RWPE1 (cell line): ENCODE results near the gene HRH1.

Experiments used
- CTCF ChIA-PET: fragments of 350-600 bp; sonication (Branson Sonifier 250); formaldehyde crosslinking; extraction: SDS; loops from one replicate; lab custom pipeline; 2021; lab: Yijun Ruan, JAX
- POLR2A ChIA-PET: fragments of 400-600 bp; formaldehyde crosslinking; extraction: SDS; loops from one replicate; lab custom pipeline; 2020; ENCODE audit warnings: antibody characterized with exemption; ENCODE audit not compliant: low non-redundant PET; lab: Yijun Ruan, JAX
- DNase-seq: peaks from one replicate; pipeline ENCODE4 v3.0.0; 2012; ENCODE audit warnings: low spot score
- H3K27ac ChIP-seq: fragments of 450-650 bp; 2 replicates; pipeline ENCODE4 v1.5.1; 2017
- TF ChIP-seq, protein P1 (sequence below): fragments of 450-650 bp; conservative IDR thresholded peaks from 2 replicates; pipeline ENCODE4 v1.5.1; 2017; ENCODE audit warnings: low read depth, mild to moderate bottlenecking

HRH1 gene

DNA sequence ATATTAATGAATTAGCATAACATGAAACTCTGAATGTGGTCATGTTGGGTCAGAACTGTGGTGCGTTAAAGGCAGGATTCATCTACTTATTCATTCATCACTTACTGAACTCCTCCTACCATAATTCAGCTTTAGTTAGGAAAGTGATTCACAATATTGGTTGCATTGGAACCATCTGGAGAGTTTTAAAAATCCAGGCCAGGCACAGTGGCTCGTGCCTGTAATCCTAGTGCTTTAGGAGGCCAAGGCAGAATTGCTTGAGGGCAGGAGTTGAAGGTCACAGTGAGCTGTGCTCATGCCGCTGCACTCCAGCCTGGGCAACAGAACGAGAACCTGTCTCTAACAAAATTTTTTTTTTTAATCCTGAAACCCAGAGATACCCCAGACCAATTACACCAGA is 73.7 kb downstream of the HRH1 start:
- ChIA-PET POLR2A (interaction anchor here (0.7 kb wide), 1 partner anchor 1112 kb away, joined by 3 read pairs; the partner anchor contains the start of gene BRK1), CTCF (no interaction called here)
- peak overlapping the region; percentile 58 for H3K27ac ChIP-seq
- no peak for DNase-seq
- TF ChIP-seq, protein P1, sequence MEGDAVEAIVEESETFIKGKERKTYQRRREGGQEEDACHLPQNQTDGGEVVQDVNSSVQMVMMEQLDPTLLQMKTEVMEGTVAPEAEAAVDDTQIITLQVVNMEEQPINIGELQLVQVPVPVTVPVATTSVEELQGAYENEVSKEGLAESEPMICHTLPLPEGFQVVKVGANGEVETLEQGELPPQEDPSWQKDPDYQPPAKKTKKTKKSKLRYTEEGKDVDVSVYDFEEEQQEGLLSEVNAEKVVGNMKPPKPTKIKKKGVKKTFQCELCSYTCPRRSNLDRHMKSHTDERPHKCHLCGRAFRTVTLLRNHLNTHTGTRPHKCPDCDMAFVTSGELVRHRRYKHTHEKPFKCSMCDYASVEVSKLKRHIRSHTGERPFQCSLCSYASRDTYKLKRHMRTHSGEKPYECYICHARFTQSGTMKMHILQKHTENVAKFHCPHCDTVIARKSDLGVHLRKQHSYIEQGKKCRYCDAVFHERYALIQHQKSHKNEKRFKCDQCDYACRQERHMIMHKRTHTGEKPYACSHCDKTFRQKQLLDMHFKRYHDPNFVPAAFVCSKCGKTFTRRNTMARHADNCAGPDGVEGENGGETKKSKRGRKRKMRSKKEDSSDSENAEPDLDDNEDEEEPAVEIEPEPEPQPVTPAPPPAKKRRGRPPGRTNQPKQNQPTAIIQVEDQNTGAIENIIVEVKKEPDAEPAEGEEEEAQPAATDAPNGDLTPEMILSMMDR, result no peak

DNA sequence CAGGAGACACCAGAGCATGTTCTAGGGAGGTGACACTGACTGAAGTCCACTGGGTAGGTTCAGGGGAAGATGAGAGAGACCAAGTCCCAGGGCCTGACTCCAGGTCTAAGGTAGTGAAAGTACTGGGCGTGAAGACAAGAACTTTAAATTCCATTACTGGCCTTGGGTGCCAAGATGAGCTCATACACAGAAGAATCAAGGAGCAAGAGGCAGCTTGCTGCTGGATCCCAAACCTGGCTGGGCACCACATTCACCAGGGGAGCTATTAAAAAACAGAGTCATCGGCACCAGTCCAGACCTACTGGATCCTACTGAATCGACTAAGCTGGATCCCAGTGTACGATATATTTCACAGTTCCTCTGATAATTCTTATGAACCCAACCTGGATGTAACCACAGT is 75.8 kb downstream of the HRH1 start:
- no peak for DNase-seq
- ChIA-PET CTCF (interaction anchor here (0.7 kb wide), 2 partner anchors 90 to 111 kb away, joined by 3 to 4 read pairs; no protein-coding TSS in a partner anchor), POLR2A (no interaction called here)
- TF ChIP-seq, protein P1, result no peak
- H3K27ac ChIP-seq, result peak overlapping the region; percentile 89

DNA sequence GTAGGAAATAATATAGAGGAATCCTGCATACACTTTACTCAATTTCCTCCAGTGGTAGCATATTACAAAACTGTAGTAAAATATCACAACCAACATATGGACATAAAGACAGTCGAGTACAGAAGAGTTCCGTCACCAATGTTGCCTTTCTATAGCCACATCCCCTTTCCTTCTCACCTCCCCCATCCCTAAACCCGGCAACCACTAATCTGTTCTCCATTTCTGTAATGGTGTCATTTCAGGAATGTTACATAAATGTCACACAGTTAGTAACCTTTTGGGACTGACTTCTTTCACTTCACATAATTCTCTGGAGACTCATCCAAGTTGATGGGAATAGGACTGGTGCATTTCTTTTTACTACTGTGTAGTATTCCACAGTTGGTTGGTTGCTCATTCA is 76.5 kb downstream of the HRH1 start:
- POLR2A ChIA-PET, result no interaction called here
- CTCF ChIA-PET, result interaction anchor here (0.7 kb wide), 1 partner anchor 91 kb away, joined by 4 read pairs; no protein-coding TSS in a partner anchor

DNA sequence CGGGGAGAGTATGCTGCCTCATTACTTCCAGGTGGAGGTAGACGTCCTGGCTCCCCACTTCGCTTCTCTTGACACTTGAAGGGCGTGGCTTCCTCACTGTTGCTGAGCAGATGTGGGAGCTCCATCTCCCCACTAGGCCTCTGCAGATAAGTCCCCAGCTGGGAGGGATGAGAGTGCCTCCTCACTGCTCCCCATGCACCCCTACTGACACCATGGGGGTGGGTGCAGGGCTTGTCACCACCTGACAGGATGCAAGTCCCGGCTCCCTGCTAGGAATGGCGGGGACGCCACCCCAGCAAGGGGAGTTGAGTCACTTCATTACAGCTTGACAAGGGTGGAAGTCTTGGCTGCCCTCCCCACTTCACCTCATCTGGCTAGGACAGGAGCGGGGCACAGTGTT is 81.1 kb downstream of the HRH1 start:
- H3K27ac ChIP-seq, result peak overlapping the region; percentile 63
- no peak for DNase-seq
- ChIA-PET CTCF (interaction anchor here (0.6 kb wide), 1 partner anchor 53 kb away, joined by 3 read pairs; no protein-coding TSS in a partner anchor), POLR2A (no interaction called here)
- TF ChIP-seq, protein P1, result no peak

More for the DNA sequence above, 76.5 kb downstream of the HRH1 start:
- H3K27ac ChIP-seq, result peak overlapping the region; percentile 89; the same call in 1 of the 2 replicates
- TF ChIP-seq, protein P1, result no peak
- DNase-seq, result no peak

DNA sequence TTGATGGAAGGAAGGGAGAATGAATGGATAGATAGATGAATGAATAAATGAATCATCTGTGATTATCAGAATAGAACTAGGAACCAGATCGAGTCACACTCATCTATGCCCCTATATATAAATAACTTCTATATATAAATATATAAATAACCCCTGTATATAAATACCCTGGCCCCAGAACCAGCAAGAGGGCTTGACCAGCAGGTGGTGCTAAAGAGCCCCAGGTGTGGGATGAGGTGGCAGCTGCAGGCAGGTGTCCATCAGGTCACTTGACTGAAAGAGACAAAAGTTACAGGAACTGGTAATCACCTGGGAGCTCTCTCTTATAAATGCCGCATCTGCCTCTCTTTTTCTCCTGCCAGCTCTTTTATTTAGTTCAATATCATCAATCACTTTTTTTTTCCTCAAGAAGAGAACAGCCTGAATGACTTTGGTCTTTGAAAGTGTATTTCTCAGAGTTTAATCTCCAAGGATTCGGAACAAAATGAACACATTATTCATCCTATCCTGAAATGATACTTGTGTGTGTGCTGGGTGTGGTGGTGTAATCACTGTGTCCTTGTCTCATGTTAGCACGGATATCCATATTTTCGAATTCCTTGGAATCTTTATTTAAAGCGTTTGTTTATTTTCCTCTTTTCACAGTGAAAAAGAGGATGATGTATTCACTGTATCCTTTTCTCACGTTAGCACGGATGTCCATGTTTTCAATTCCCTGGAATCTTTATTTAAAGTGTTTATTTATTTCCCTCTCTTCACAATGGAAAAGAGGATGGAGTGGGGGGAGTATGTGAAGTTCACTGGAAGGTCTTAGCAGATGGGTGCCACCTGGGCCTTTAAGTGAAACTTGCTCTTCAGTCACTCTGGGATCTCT is 82.5 kb downstream of the HRH1 start:
- H3K27ac ChIP-seq, result peak overlapping the region; percentile 63; the same call in 1 of the 2 replicates
- POLR2A ChIA-PET, result no interaction called here
- TF ChIP-seq, protein P1, result peak; percentile 64
- CTCF ChIA-PET, result interaction anchor here (0.6 to 0.7 kb wide), 5 partner anchors 18 to 974 kb away, joined by 3 to 4 read pairs (median 4); no protein-coding TSS in a partner anchor
- peak; percentile 53 for DNase-seq

DNA sequence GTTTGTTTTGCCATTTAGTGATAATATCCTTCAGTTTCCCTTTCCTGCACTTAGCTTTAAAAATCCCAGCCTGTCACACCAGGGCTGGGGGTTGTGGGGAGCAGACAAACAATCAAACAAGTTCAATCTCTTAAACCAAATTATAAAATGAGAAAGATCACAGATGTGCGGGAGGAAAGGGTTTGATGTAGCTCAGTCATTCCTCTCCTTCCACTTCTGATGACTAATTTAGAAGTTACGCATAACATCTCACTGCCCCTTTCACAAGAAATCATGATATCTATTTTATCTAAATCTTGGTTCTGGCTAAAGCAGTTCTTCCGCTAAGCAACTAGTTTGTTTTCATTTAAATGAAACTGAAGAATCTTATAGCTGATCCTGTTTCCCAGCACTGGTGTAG is 83.8 kb downstream of the HRH1 start:
- TF ChIP-seq, protein P1, result no peak
- ChIA-PET POLR2A (no interaction called here), CTCF (interaction anchor here (0.6 kb wide), 1 partner anchor 852 kb away, joined by 6 read pairs; no protein-coding TSS in a partner anchor)
- DNase-seq, result peak; percentile 54
- peak overlapping the region; percentile 91 for H3K27ac ChIP-seq
